Posterior vena cava (tissue), 2 donors: Measurements from ENCODE around the gene CRACDL. TPM values are rescaled to one million over a fixed set of nuclear protein-coding genes. Genes with fewer than 3 reads are reported as not detected.

Experiments used
- DNase-seq: peaks from one replicate; pipeline ENCODE4 v3.0.0-alpha.2; 2020; ENCODE audit warnings: low spot score
- intact Hi-C, 2 donors: fragments of 100-400 bp; cut with DNase I; formaldehyde crosslinking; loops; one replicate each; pipeline versions ENCODE4 v1.14.1 to v1.14.2; 2022 to 2023
- total RNA-seq, 2 donors: library from RNA; stranded (reverse); fragmentation: NEBNext Ultra II Directional; extraction: Animal tissue kit (Norgen Biotek cat#: 25700); gene quantifications; one replicate each; pipeline ENCODE4 v1.2.1, GENCODE V29; 2021
- donor health status: DM: yes; HTN: yes; CAD: no.
- donor health status: DM: yes; HTN: yes; CAD: no.

The CRACDL gene
- total RNA-seq, 2 donors from 2014 or later, result 3.5 to 6.8 TPM

DNA sequence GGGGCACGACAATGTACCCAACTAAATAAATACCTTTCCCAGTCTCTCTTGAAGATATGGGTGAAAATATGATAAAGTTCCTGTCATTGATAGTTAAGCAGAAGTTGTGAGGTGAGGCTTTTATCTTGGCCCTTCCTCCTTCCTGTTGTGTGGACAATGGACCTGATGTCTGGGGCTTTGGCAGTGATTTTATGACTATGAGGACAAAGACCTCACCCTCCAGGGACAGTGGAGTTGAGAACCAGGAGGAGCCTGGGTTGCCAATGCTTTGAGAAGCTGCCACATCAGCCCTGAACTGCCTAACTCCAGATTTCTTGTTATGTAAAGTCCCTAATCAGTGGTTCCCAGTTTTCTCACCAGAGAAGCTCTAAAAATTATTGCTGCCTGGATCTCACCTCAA, 184.3 kb downstream of the CRACDL start:
- DNase-seq, result no peak
- intact Hi-C loops, result no loop called here

DNA sequence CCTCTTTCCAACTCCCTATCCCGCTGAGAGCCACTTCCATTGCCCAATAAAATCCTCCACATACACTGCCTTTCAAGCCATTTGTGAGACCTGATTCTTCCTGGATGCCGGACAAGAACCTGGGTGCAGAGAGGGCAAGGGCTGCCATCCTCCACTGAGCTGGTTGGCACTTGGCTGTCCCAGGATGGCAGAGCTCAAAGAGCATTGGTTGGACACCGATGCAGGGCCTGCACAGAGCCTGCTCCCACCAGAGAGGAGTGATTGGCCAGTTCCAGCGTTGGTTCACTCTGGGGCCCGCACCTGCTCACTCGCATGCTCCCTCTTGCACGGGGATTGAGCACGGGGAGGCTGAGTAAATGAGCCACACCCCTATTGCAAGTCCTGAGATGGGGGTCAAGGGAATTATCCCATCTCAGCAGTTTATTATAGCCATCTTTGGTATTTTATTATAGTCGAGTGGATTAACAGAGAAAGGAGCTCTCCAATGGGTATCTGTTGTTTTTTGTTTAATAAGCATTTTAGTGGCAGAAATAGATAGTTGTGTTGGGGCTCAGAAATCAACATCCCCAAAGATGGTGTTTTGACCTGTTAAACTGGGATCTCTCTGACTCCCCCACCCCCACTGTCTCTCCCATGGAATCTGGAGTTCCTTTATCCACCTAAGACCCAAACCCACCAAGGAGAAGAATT, 185.3 kb downstream of the CRACDL start:
- DNase-seq, result no peak
- intact Hi-C loops, result no loop called here

DNA sequence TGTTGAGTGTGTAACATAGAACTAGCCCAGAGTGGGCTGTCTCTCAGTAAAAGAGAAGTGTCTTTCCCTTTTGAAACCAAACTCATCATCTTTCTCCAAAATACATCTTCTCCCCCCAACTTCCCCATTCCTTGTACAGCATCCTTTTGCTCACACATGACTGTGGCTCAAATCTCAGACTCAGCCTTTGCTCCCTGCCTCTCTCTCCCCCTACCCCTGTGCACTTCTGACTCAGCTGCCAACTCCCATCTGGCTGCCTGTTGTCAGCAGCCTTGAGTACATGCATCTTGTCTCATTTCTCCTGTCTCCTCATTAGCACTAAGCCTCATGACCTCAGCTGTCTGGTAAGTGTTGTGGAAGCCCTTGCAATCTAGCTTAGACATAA, 187.0 kb downstream of the CRACDL start:
- no peak for DNase-seq
- intact Hi-C loops, result no loop called here

- intact Hi-C loops, result no loop called here
- DNase-seq, result no peak
These were observed 187.5 kb downstream of the CRACDL start for GRCh38 chr2:98748292-98749065.

- intact Hi-C loops, result no loop called here
- no peak for DNase-seq
These were observed 188.1 kb downstream of the CRACDL start for GRCh38 chr2:98747888-98748287.

- no peak for DNase-seq
- intact Hi-C loops, result no loop called here
These were observed 189.6 kb downstream of the CRACDL start for GRCh38 chr2:98746426-98746825.

DNA sequence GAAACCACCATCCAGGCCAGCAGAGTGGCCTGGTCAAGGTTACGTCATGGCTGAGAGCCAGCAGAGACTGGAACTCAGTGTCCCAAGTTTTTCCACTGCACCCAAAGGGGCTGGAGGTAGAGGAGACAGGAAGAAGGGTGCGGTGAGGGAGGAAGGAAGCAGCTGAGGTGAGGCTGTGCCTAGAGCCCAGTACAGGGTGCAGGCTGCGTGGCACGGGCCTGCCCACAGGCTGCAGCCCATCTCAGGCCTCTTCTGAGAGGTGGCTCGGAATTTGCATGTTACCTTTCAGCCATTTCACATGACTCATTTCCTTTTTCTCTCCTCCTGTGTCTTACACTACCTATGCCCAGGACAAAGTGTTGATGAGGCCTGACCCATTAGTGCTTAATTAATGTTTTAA, 191.4 kb downstream of the CRACDL start:
- intact Hi-C loops, result no loop called here
- no peak for DNase-seq

Other genes starting within 250 kb of the CRACDL start
- gene MGAT4A, start 205.1 kb downstream of the CRACDL start, total RNA-seq, result 10 to 100 TPM; 34.2 to 36.2 TPM
- gene C2orf15, start 205.5 kb upstream of the CRACDL start, total RNA-seq, result under 1 TPM in 1 of 2 donors, not detected in 1; 0.33 TPM
- 1 to 10 TPM; 2.3 TPM for gene TSGA10, start 218.7 kb upstream of the CRACDL start, total RNA-seq
- gene LIPT1, start 218.7 kb upstream of the CRACDL start, total RNA-seq, result 1 to 10 TPM; 5.7 to 7.2 TPM
- 10 to 100 TPM; 20.6 to 22.9 TPM for gene MITD1, start 244.8 kb upstream of the CRACDL start, total RNA-seq
- gene MRPL30, start 245.0 kb upstream of the CRACDL start, total RNA-seq, result 10 to 100 TPM; 19.7 to 22.2 TPM